HepG2 (cell line): ENCODE results near the gene ZC3H8. TPM values are rescaled to one million over a fixed set of nuclear protein-coding genes. Genes with fewer than 3 reads are reported as not detected.

ENCODE experiments used
- ATAC-seq: fragments of 200-7000 bp; cut with Tn5 transposase; 3 replicates; pipeline ENCODE4 v1.9.1; 2020; ENCODE audit warnings: mild to moderate bottlenecking, moderate library complexity
- BruUV-seq: library from RNA; stranded (reverse); fragments of 400-500 nt; replicated peaks from 2 replicates; lab custom pipeline; 2021; lab: Mats Ljungman, UMichigan
- CTCF ChIA-PET: fragments of 300-600 bp; formaldehyde crosslinking; extraction: SDS; loops from one replicate; lab custom pipeline; 2021; ENCODE audit warnings: low total read pairs, inconsistent platforms, low intra/inter-chr PET ratio; lab: Yijun Ruan, JAX
- POLR2A ChIA-PET: fragments of 350-600 bp; sonication (Branson Sonifier 250); formaldehyde crosslinking; loops from one replicate; lab custom pipeline; 2020; ENCODE audit warnings: antibody characterized with exemption, inconsistent platforms; lab: Yijun Ruan, JAX
- DNase-seq: peaks from one replicate; pipeline ENCODE4 v3.0.0-alpha.2; 2015; ENCODE audit warnings: low spot score
- FAIRE-seq: peaks from 3 replicates; lab custom pipeline; 2011; peaks lifted over from hg19 to GRCh38; lab: Jason Lieb, UNC
- H2AFZ ChIP-seq: one replicate; pipeline ENCODE4 v1.6.1; 2011; ENCODE audit warnings: low read length, inconsistent platforms
- H3K27ac ChIP-seq: fragments of 300-600 bp; 3 replicates; pipeline ENCODE4 v1.8.0; 2011; ENCODE audit warnings: mixed run types, mild to moderate bottlenecking, mixed read lengths, low read length, inconsistent platforms; ENCODE audit not compliant: insufficient read depth; ENCODE audit errors: extremely low read length
- H3K27me3 ChIP-seq, 2 experiments: fragments of 200-600 bp in 1 of 2; 2 replicates in 1 of 2; 3 replicates in 1 of 2; pipeline versions ENCODE4 v1.6.0 to v1.8.0; 2011; ENCODE audit warnings: low read length in 2 of 2, mild to moderate bottlenecking in 2 of 2, moderate library complexity in 2 of 2, inconsistent platforms in 1 of 2; ENCODE audit not compliant: insufficient read depth in 2 of 2, control insufficient read depth in 1 of 2
- H3K36me3 ChIP-seq, 2 experiments: fragments of 200-600 bp in 1 of 2; replicated peaks in 1 of 2; 2 replicates in 1 of 2; 3 replicates in 1 of 2; pipeline versions ENCODE4 v1.5.1 to v1.8.0; 2011; ENCODE audit warnings: low read length in 2 of 2, inconsistent platforms in 1 of 2; ENCODE audit not compliant: insufficient read depth in 2 of 2, control insufficient read depth in 1 of 2
- H3K4me1 ChIP-seq: 2 replicates; pipeline ENCODE4 v1.5.1; 2012; ENCODE audit warnings: low read length, inconsistent platforms; ENCODE audit not compliant: insufficient read depth
- H3K4me2 ChIP-seq: 2 replicates; pipeline ENCODE4 v1.6.0; 2011; ENCODE audit warnings: low read depth, low read length, inconsistent platforms
- H3K4me3 ChIP-seq, 3 experiments: fragments of 200-600 bp in 1 of 3; sonication (generic), shearing (Covaris generic) in 1 of 3; replicated peaks in 1 of 3; 2 replicates each; pipeline ENCODE4 v1.5.1; 2011 to 2016; ENCODE audit warnings: low read length in 3 of 3, inconsistent platforms in 2 of 3, low read depth in 2 of 3, mild to moderate bottlenecking in 2 of 3, control low read depth in 1 of 3, mixed read lengths in 1 of 3; ENCODE audit not compliant: insufficient read depth in 1 of 3
- H3K79me2 ChIP-seq: one replicate; pipeline ENCODE4 v1.6.1; 2011; ENCODE audit warnings: low read length, inconsistent platforms; ENCODE audit not compliant: insufficient read depth
- H3K9ac ChIP-seq: 2 replicates; pipeline ENCODE4 v1.6.0; 2011; ENCODE audit warnings: mild to moderate bottlenecking, low read depth, low read length, inconsistent platforms; ENCODE audit not compliant: insufficient read depth
- H3K9me3 ChIP-seq: 2 replicates; pipeline ENCODE4 v1.5.1; 2012; ENCODE audit warnings: mild to moderate bottlenecking, low read length
- H4K20me1 ChIP-seq: 2 replicates; pipeline ENCODE4 v1.6.0; 2011; ENCODE audit warnings: inconsistent platforms, mild to moderate bottlenecking, low read length, moderate library complexity; ENCODE audit not compliant: insufficient read depth
- BCL6 ChIP-seq: IDR thresholded peaks from 2 replicates; pipeline ENCODE4 v1.6.1; 2016; ENCODE audit warnings: missing genetic modification reagents, missing compliant biosample characterization
- MLX ChIP-seq: IDR thresholded peaks from 2 replicates; pipeline ENCODE4 v1.6.1; 2016
- NRL ChIP-seq: sonication (generic); formaldehyde crosslinking; IDR thresholded peaks from 2 replicates; pipeline ENCODE4 v1.5.0; 2020; ENCODE audit warnings: missing genetic modification reagents, mild to moderate bottlenecking, moderate library complexity, borderline replicate concordance
- SP4 ChIP-seq: sonication (generic); formaldehyde crosslinking; IDR thresholded peaks from 2 replicates; pipeline ENCODE4 v1.8.1; 2023; ENCODE audit warnings: mild to moderate bottlenecking, missing genetic modification reagents
- THAP9 ChIP-seq: sonication (generic); formaldehyde crosslinking; IDR thresholded peaks from 2 replicates; pipeline ENCODE4; 2020; ENCODE audit warnings: missing genetic modification reagents, mild to moderate bottlenecking, borderline replicate concordance
- ZFX ChIP-seq: sonication (generic); formaldehyde crosslinking; IDR thresholded peaks from 2 replicates; pipeline ENCODE4 v1.4.0; 2020; ENCODE audit warnings: mild to moderate bottlenecking, low read depth, missing genetic modification reagents, moderate library complexity
- ZNF292 ChIP-seq: sonication (generic); formaldehyde crosslinking; IDR thresholded peaks from 2 replicates; pipeline ENCODE4 v1.8.1; 2022; ENCODE audit warnings: mild to moderate bottlenecking, low read depth, missing genetic modification reagents, borderline replicate concordance
- ZNF430 ChIP-seq: sonication (generic); formaldehyde crosslinking; IDR thresholded peaks from 2 replicates; pipeline ENCODE4 v1.9.0; 2021; ENCODE audit warnings: mild to moderate bottlenecking, missing genetic modification reagents
- ZNF501 ChIP-seq: sonication (generic); formaldehyde crosslinking; IDR thresholded peaks from 2 replicates; pipeline ENCODE4 v1.5.1; 2020; ENCODE audit warnings: mild to moderate bottlenecking, moderate library complexity, missing genetic modification reagents
- ZNF567 ChIP-seq: sonication (generic); formaldehyde crosslinking; IDR thresholded peaks from 2 replicates; pipeline ENCODE4 v1.8.1; 2023; ENCODE audit warnings: mild to moderate bottlenecking, missing genetic modification reagents, borderline replicate concordance
- ZNF598 ChIP-seq: sonication (generic); formaldehyde crosslinking; IDR thresholded peaks from 2 replicates; pipeline ENCODE4 v1.5.1; 2020; ENCODE audit warnings: mild to moderate bottlenecking, missing genetic modification reagents, borderline replicate concordance
- ZNF605 ChIP-seq: sonication (generic); formaldehyde crosslinking; IDR thresholded peaks from 2 replicates; pipeline ENCODE4 v1.8.0; 2022; ENCODE audit warnings: mild to moderate bottlenecking, missing genetic modification reagents
- ZNF607 ChIP-seq: sonication (generic); formaldehyde crosslinking; IDR thresholded peaks from 2 replicates; pipeline ENCODE4 v1.5.1; 2020; ENCODE audit warnings: missing genetic modification reagents, mild to moderate bottlenecking, borderline replicate concordance
- WGBS: methylation state at CpG from one replicate; pipeline ENCODE4 v1.1.6; 2017; ENCODE audit warnings: low lambda C conversion rate; 5-methylcytosine and 5-hydroxymethylcytosine counted together
- in situ Hi-C: cut with HindIII; loops from 2 replicates; pipeline ENCODE4 v1.10.0; 2017; ENCODE audit warnings: low pct_unique_long_range_greater_than_20kb; ENCODE audit not compliant: extremely low pct_ligation_motif_present
- intact Hi-C: fragments of 100-400 bp; cut with micrococcal nuclease; formaldehyde crosslinking; loops from one replicate; pipeline ENCODE4 v1.10.0; 2022; ENCODE audit not compliant: unreplicated experiment
- polyA plus RNA-seq, 8 experiments: library from polyadenylated mRNA; depleted of rRNA in 3 of 8; stranded (reverse) in 7 of 8; unstranded in 1 of 8; fragments of >200 nt; fragmentation: Illumina TruSeq in 4 of 8; extraction: Trizol in 4 of 8; gene quantifications; 2 replicates each; pipeline versions ENCODE4 v1.2.1 to v1.2.3, GENCODE V29; 2011 to 2016; ENCODE audit warnings: low read depth in 4 of 8, missing spikeins in 1 of 8, mixed read lengths in 1 of 8; ENCODE audit not compliant: insufficient read depth in 1 of 8
- total RNA-seq, 5 experiments: library from RNA; depleted of rRNA; stranded (reverse); fragments of >200 nt; fragmentation: Illumina TruSeq; extraction: Trizol; gene quantifications; 2 replicates each; pipeline ENCODE4 v1.2.3, GENCODE V29; 2016; ENCODE audit warnings: low read depth in 1 of 5

ZC3H8 gene
- total and polyA plus RNA-seq, 2 of the 13 experiments (the other 11 are each of a cell fraction or from before 2014, with no cell fraction given): 4.5 to 17.0 TPM

- no peaks in the 10 kb centered on the region for H4K20me1 ChIP-seq
- peak overlapping the region; percentile 67 for H3K4me2 ChIP-seq
- in situ Hi-C loops (no loop called here), intact Hi-C loops (loop anchor here (2.0 kb wide), 1 partner anchor 26 kb away; no protein-coding TSS in a partner anchor)
- BruUV-seq: no TSS peak
- no peak overlapping the region for H3K27ac ChIP-seq
- H2AFZ ChIP-seq: no peak overlapping the region
- no peak overlapping the region for H3K4me3 ChIP-seq
- no peaks in the 10 kb centered on the region for H3K79me2 ChIP-seq
- ChIA-PET POLR2A (interaction anchor here (1.0 kb wide), 1 partner anchor 11 kb away, joined by 3 read pairs; no protein-coding TSS in a partner anchor), CTCF (no interaction called here)
- ATAC-seq: no peak
- no peak overlapping the region; the same call in 1 of the 2 replicates for H3K9ac ChIP-seq
- H3K4me1 ChIP-seq: peaks cover 37% of the 10 kb centered on the region
- TF ChIP-seq ZNF501 (CRISPR knock-in tag): 0 out of 2 replicates have a peak, but pooled peaks have one; percentile 21
- TF ChIP-seq ZNF292 (CRISPR knock-in tag): 0 out of 2 replicates have a peak, but pooled peaks have one; percentile 17
- no peak for TF ChIP-seq SP4 (CRISPR knock-in tag)
- no peak for TF ChIP-seq MLX (CRISPR knock-in tag)
- no peaks in the 10 kb centered on the region for H3K9me3 ChIP-seq
- no peak for DNase-seq
- H3K27me3 ChIP-seq: no peaks in the 10 kb centered on the region
- no peaks in the 10 kb centered on the region for H3K36me3 ChIP-seq
- FAIRE-seq: no peak
- 56% methylated on average over 4 of the region's 4 CpGs for WGBS
Observed at GRCh38 chr2:112174383-112174782, 80.5 kb downstream of the ZC3H8 start.

GRCh38 chr2:112173646-112174319 is 81.1 kb downstream of the ZC3H8 start:
- Histone ChIP-seq H3K9ac (peak overlapping the region; percentile 6; the same call in 1 of the 2 replicates), H3K9me3 (no peaks in the 10 kb centered on the region), H3K36me3 (no peaks in the 10 kb centered on the region), H3K79me2 (no peaks in the 10 kb centered on the region), H4K20me1 (no peaks in the 10 kb centered on the region), H3K4me3 (peak overlapping the region in 2 of 3 experiments; percentile 8 to 19; a peak in 1 of 6 replicates), H3K27ac (no peak overlapping the region), H3K4me2 (peak overlapping the region; percentile 67), H2AFZ (peak overlapping the region; percentile 34), H3K4me1 (peaks cover 43% of the 10 kb centered on the region), H3K27me3 (no peaks in the 10 kb centered on the region)
- peak; percentile 13 for DNase-seq
- 29% methylated on average over 11 of the region's 11 CpGs for WGBS
- no peak for FAIRE-seq
- intact Hi-C loops (loop anchor here (2.0 kb wide), 1 partner anchor 27 kb away; no protein-coding TSS in a partner anchor), in situ Hi-C loops (no loop called here)
- ATAC-seq: peak; percentile 64
- BruUV-seq: no TSS peak
- POLR2A ChIA-PET: no interaction called here
- CTCF ChIA-PET: no interaction called here
- TF ChIP-seq ZFX: peak; percentile 19; the same call in 1 of the 2 replicates
- peak; percentile 56; the same call in 1 of the 2 replicates for TF ChIP-seq NRL (CRISPR knock-in tag)
- 0 out of 2 replicates have a peak, but pooled peaks have one; percentile 16 for TF ChIP-seq THAP9 (CRISPR knock-in tag)
- 0 out of 2 replicates have a peak, but pooled peaks have one; percentile 33 for TF ChIP-seq ZNF598 (CRISPR knock-in tag)
- TF ChIP-seq ZNF567: 0 out of 2 replicates have a peak, but pooled peaks have one; percentile 59
- peak; percentile 18; the same call in 1 of the 2 replicates for TF ChIP-seq ZNF430 (CRISPR knock-in tag)
- TF ChIP-seq ZNF607 (CRISPR knock-in tag): no peak
- TF ChIP-seq ZNF292 (CRISPR knock-in tag): 0 out of 2 replicates have a peak, but pooled peaks have one; percentile 29
- peak; percentile 56 for TF ChIP-seq BCL6
- TF ChIP-seq ZNF605: peak; percentile 25; the same call in 1 of the 2 replicates
